Adipocyte (in vitro differentiated cells): Measurements from ENCODE around the gene LMO4.

Experiments
- DNase-seq: peaks from one replicate; pipeline ENCODE4 v3.0.0-alpha.2; 2015; ENCODE audit warnings: low read depth
- H3K27me3 ChIP-seq: replicated peaks from 2 replicates; pipeline ENCODE4 v1.7.0; 2013; ENCODE audit warnings: mild to moderate bottlenecking, low read length, moderate library complexity; ENCODE audit not compliant: control insufficient read depth, insufficient read depth
- H3K36me3 ChIP-seq: 2 replicates; pipeline ENCODE4 v1.7.0; 2013; ENCODE audit warnings: low read length, mild to moderate bottlenecking, moderate library complexity; ENCODE audit not compliant: control insufficient read depth, insufficient read depth, severe bottlenecking
- H3K4me1 ChIP-seq: 2 replicates; pipeline ENCODE4 v1.7.0; 2013; ENCODE audit warnings: mild to moderate bottlenecking, low read length, moderate library complexity; ENCODE audit not compliant: control insufficient read depth, insufficient read depth
- H3K4me3 ChIP-seq: 2 replicates; pipeline ENCODE4 v1.7.0; 2013; ENCODE audit warnings: mild to moderate bottlenecking, low read length, moderate library complexity
- H3K9ac ChIP-seq: 2 replicates; pipeline ENCODE4 v1.7.0; 2013; ENCODE audit warnings: mild to moderate bottlenecking, low read length, moderate library complexity
- H3K9me3 ChIP-seq: 2 replicates; pipeline ENCODE4 v1.7.0; 2013; ENCODE audit warnings: mild to moderate bottlenecking, low read length, moderate library complexity; ENCODE audit not compliant: control insufficient read depth

Gene LMO4

GRCh38 chr1:87338566-87338965 lies 9.9 kb downstream of the LMO4 start:
- no peak overlapping the region for H3K9ac ChIP-seq
- DNase-seq = no peak
- no peaks in the 10 kb centered on the region for H3K9me3 ChIP-seq
- H3K36me3 ChIP-seq = peaks cover 77% of the 10 kb centered on the region
- no peaks in the 10 kb centered on the region for H3K27me3 ChIP-seq
- H3K4me1 ChIP-seq = peaks cover 43% of the 10 kb centered on the region
- peak overlapping the region; percentile 2 for H3K4me3 ChIP-seq

DNA sequence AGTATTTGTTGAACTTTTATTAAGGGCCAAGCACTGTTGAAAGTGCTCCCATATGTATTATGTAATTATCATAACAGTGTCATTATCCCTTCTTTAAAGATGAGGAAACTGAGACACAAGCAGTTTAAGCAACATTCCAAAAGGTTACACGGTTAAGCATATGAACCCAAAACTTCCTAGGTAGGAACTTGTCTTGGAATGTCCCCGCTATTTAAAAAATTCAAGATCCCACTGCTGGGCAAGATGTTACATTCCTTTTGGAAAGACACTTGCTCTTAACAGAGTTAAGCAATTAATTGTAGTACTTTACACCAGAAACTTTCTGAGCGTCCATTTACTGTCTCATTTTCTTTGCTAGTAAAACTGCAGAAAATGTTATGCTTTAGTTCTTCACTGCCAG lies 15.6 kb downstream of the LMO4 start:
- Histone ChIP-seq H3K4me3 (no peak overlapping the region), H3K36me3 (peaks cover 97% of the 10 kb centered on the region), H3K4me1 (peaks cover 4% of the 10 kb centered on the region), H3K9ac (no peak overlapping the region), H3K9me3 (no peaks in the 10 kb centered on the region), H3K27me3 (no peaks in the 10 kb centered on the region)
- DNase-seq = no peak

GRCh38 chr1:87346130-87346814 lies 17.6 kb downstream of the LMO4 start:
- peaks cover 4% of the 10 kb centered on the region for H3K4me1 ChIP-seq
- no peak for DNase-seq
- H3K27me3 ChIP-seq = no peaks in the 10 kb centered on the region
- H3K4me3 ChIP-seq = no peak overlapping the region
- H3K36me3 ChIP-seq = peaks cover 81% of the 10 kb centered on the region
- no peak overlapping the region for H3K9ac ChIP-seq
- H3K9me3 ChIP-seq = no peaks in the 10 kb centered on the region

DNA sequence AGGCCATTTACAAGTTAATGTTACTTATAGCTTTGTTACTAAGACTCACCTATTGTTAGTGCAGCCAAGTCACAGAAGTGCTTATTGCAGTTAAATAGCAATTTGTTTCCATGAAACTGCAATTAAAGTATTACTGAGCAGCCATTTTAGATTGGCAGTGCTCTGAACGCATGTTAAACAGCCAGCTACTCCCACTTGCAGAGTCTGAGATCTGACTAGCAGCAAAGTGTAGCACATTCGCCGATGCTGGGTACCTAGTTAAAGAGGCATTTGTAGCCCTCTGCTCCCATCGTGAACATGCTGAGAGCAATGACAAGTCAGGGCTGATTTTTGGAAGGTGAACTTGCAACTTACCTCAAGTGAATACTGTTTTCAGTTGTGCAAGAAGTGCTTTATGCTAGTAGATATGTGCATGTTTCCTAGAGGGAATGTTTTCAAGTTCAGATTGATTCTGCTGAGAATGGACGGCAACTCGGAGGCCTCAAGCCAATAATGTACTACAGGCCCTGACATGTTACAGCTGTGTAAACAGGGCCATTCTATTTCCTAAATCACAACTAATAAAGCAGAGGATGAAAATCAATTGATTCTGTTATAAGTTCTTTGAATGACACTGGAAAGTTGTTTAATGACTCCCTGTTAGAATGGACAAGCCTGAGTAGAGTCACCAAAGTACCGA lies 19.8 kb downstream of the LMO4 start:
- H3K27me3 ChIP-seq = no peaks in the 10 kb centered on the region
- no peak overlapping the region for H3K9ac ChIP-seq
- H3K4me3 ChIP-seq = no peak overlapping the region
- no peaks in the 10 kb centered on the region for H3K9me3 ChIP-seq
- H3K4me1 ChIP-seq = peaks cover 3% of the 10 kb centered on the region
- DNase-seq = no peak
- H3K36me3 ChIP-seq = peaks cover 59% of the 10 kb centered on the region

GRCh38 chr1:87349036-87349435 lies 20.4 kb downstream of the LMO4 start:
- no peak overlapping the region for H3K9ac ChIP-seq
- no peaks in the 10 kb centered on the region for H3K27me3 ChIP-seq
- H3K9me3 ChIP-seq = no peaks in the 10 kb centered on the region
- H3K36me3 ChIP-seq = peaks cover 54% of the 10 kb centered on the region
- no peak overlapping the region for H3K4me3 ChIP-seq
- H3K4me1 ChIP-seq = no peaks in the 10 kb centered on the region
- no peak for DNase-seq

DNA sequence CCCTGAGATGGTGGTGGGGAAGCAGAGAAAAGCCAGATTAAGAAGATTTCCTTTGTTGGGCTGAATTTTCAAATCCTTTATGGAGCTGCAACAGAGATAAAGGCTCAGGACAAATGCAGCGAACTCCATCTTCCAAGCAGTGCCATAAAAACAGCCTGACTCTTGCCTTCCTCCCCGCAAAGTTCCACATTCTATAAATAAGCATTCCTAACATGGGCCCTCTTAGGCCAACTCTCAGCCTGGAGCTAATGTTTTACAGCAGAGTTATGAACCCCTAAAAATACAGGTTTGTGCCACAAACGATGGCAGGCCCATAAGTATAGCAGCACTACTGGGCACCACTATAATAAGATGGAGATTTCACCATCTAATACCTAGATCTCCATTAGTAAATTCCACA lies 27.2 kb downstream of the LMO4 start:
- Histone ChIP-seq H3K36me3 (peaks cover 21% of the 10 kb centered on the region), H3K4me1 (no peaks in the 10 kb centered on the region), H3K9me3 (peaks cover 11% of the 10 kb centered on the region), H3K9ac (no peak overlapping the region), H3K27me3 (no peaks in the 10 kb centered on the region), H3K4me3 (no peak overlapping the region)
- no peak for DNase-seq

DNA sequence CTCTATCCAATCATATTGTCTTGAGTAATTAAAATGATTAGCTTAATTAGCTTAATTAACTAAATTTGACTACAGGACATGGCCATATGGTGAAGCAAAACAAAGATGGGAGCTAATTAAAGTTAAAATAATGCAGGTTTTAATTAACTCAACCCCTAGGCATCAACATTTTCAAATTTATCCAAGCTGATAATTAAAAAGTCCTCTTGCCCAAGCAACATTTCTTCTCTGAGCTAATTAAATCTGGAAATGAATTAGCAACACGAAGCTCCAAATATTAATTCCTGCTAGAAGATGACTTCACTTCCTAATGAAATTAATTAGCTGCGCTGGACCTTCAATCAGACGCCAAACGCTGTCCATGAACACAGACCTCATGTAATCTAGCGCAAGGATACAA lies 27.9 kb downstream of the LMO4 start:
- H3K4me1 ChIP-seq = no peaks in the 10 kb centered on the region

GRCh38 chr1:87358219-87358618 lies 29.5 kb downstream of the LMO4 start:
- no peaks in the 10 kb centered on the region for H3K27me3 ChIP-seq
- H3K9me3 ChIP-seq = peaks cover 11% of the 10 kb centered on the region
- no peak overlapping the region for H3K9ac ChIP-seq
- H3K4me3 ChIP-seq = no peak overlapping the region
- H3K36me3 ChIP-seq = peaks cover 21% of the 10 kb centered on the region
- no peak for DNase-seq
- H3K4me1 ChIP-seq = peaks cover 5% of the 10 kb centered on the region

More for the DNA sequence above, 27.9 kb downstream of the LMO4 start:
- peaks cover 21% of the 10 kb centered on the region for H3K36me3 ChIP-seq
- H3K4me3 ChIP-seq = no peak overlapping the region
- DNase-seq = no peak
- H3K9me3 ChIP-seq = peaks cover 11% of the 10 kb centered on the region
- H3K9ac ChIP-seq = no peak overlapping the region
- no peaks in the 10 kb centered on the region for H3K27me3 ChIP-seq

- DNase-seq = no peak
- Histone ChIP-seq H3K4me3 (no peak overlapping the region), H3K27me3 (no peaks in the 10 kb centered on the region), H3K9me3 (peaks cover 11% of the 10 kb centered on the region), H3K36me3 (peaks cover 21% of the 10 kb centered on the region), H3K9ac (no peak overlapping the region), H3K4me1 (peaks cover 7% of the 10 kb centered on the region)
Observed at GRCh38 chr1:87359586-87359985, 30.9 kb downstream of the LMO4 start.

DNA sequence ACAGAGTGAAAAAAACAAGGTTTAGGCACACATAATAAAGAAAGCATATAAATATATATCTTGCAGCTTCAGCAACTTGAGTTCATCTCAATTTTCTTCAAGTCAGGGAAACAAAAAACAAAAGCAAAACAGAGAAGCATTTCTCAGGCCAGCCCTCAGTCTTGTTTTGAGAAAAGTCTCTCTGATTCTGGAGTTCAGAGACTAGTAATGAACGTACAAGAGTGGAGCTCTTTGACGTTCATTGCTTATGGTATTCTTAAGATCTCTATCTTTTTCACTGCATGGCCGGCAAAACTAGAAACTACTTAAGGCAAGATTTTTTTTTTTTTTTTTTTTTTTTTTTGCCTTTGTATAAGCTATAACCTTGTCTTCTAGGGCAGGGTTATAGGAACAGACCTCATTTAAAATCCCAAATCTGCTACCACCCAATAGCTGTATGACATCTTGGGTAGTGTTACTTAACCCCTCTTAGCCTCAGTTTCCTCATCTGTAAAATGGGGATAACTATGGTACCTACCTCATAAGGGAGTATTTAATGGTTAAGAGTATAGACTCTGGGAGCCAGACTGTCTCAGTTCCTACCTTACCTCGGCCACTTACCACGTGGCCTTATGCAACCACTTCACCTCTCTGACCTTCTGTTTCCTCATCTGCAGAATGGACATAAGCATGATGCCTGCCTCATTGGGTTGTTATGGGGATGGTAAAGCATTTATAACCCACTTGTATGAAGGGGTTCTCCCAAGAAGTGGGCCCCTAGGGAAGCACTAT lies 33.6 kb downstream of the LMO4 start:
- Histone ChIP-seq H3K4me1 (peaks cover 7% of the 10 kb centered on the region), H3K9ac (no peak overlapping the region), H3K4me3 (no peak overlapping the region), H3K27me3 (no peaks in the 10 kb centered on the region), H3K9me3 (peaks cover 11% of the 10 kb centered on the region), H3K36me3 (peaks cover 15% of the 10 kb centered on the region)
- no peak for DNase-seq

DNA sequence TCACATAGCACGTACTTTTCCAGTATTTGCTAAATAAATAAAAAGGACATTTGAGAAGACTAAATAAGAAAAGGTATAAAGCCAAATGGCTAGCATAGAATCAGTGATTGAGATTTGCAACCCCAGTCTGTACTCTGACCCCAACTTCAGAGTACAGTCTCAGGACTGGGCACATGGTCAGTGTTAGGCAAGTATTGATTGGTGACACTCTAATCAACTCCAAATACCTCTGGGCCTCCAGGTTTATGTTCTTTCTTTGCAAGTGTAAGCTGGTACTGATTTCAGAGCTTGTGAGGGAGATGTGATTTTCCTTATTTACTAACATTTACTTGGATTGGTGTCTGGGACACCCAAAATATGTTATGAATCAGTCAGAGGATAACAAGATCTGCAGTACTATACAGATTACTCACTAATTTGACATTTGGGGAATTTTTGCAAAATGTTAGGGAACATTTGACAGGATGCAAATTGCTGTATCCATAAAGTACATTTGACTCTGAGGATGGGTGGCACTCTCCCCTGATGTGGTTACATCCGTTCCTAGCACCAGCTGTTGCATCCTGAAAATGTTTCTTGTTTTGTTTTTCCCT lies 34.2 kb downstream of the LMO4 start:
- peaks cover 10% of the 10 kb centered on the region for H3K36me3 ChIP-seq
- H3K4me1 ChIP-seq = peaks cover 7% of the 10 kb centered on the region
- no peak overlapping the region for H3K9ac ChIP-seq
- H3K9me3 ChIP-seq = peaks cover 9% of the 10 kb centered on the region
- DNase-seq = peak; percentile 44
- H3K4me3 ChIP-seq = no peak overlapping the region
- H3K27me3 ChIP-seq = no peaks in the 10 kb centered on the region
